Spleen (tissue), 11 donors: ENCODE results near the gene ACBD6. TPM values are rescaled to one million over a fixed set of nuclear protein-coding genes. Genes with fewer than 3 reads are reported as not detected.
A peak's percentile ranks its signal among the peaks of the same experiment; 100 is the strongest.

Source experiments
- DNase-seq: peaks from one replicate; pipeline ENCODE4 v3.0.0-alpha.2; 2020
- H3K27ac ChIP-seq, 8 donors: fragments of 200-600 bp; sonication (generic) in 7 of 8; 1 replicate in 4 of 8; 2 replicates in 4 of 8; pipeline versions ENCODE4 v1.5.0 to v1.8.0; 2016 to 2021; ENCODE audit warnings: inconsistent platforms in 4 of 8, mild to moderate bottlenecking in 4 of 8, moderate library complexity in 1 of 8
- H3K27me3 ChIP-seq, 7 donors: fragments of 200-600 bp; sonication (generic) in 6 of 7; replicated peaks in 1 of 7; 1 replicate in 4 of 7; 2 replicates in 3 of 7; pipeline versions ENCODE4 v1.5.0 to v1.8.0; 2016 to 2021; ENCODE audit warnings: inconsistent platforms in 3 of 7, mild to moderate bottlenecking in 1 of 7
- H3K36me3 ChIP-seq, 6 donors: fragments of 200-600 bp; sonication (generic) in 5 of 6; 1 replicate in 4 of 6; 2 replicates in 2 of 6; pipeline versions ENCODE4 v1.5.0 to v1.8.0; 2016 to 2021; ENCODE audit warnings: inconsistent platforms in 2 of 6
- H3K4me1 ChIP-seq, 6 donors: fragments of 200-600 bp; sonication (generic) in 5 of 6; 1 replicate in 3 of 6; 2 replicates in 3 of 6; pipeline versions ENCODE4 v1.5.0 to v1.8.0; 2016 to 2021; ENCODE audit warnings: inconsistent platforms in 3 of 6
- H3K4me3 ChIP-seq, 8 donors: fragments of 200-600 bp; sonication (generic) in 7 of 8; 1 replicate in 4 of 8; 2 replicates in 4 of 8; pipeline versions ENCODE4 v1.5.0 to v1.8.0; 2016 to 2021; ENCODE audit warnings: inconsistent platforms in 4 of 8, mild to moderate bottlenecking in 4 of 8, moderate library complexity in 2 of 8
- H3K9me3 ChIP-seq, 8 donors: fragments of 200-600 bp; sonication (generic) in 7 of 8; 1 replicate in 4 of 8; 2 replicates in 4 of 8; pipeline versions ENCODE4 v1.5.0 to v1.8.0; 2016 to 2021; ENCODE audit warnings: inconsistent platforms in 4 of 8
- POLR2A ChIP-seq, 3 donors: fragments of 450-650 bp; IDR thresholded peaks; one replicate each; pipeline ENCODE4 v1.5.1; 2017; ENCODE audit warnings: antibody characterized with exemption in 3 of 3, mild to moderate bottlenecking in 1 of 3
- POLR2AphosphoS5 ChIP-seq, 3 donors: sonication (generic); formaldehyde crosslinking; IDR thresholded peaks; one replicate each; pipeline ENCODE4 v1.5.1; 2017; ENCODE audit warnings: antibody characterized with exemption in 3 of 3
- WGBS, 5 donors: extraction: QIAGEN DNeasy Blood & Tissue Kit in 3 of 5; methylation state at CpG; one replicate each; pipeline versions ENCODE4 v1.1.5 to v1.1.7; 2013 to 2018; 5-methylcytosine and 5-hydroxymethylcytosine counted together
- intact Hi-C: fragments of 100-400 bp; cut with DNase I; formaldehyde crosslinking; loops from one replicate; pipeline ENCODE4 v1.15.0; 2023; ENCODE audit warnings: low total_unique reads
- polyA plus RNA-seq, 3 donors: library from polyadenylated mRNA; stranded (reverse); fragments of 200-250 nt; gene quantifications; one replicate each; pipeline ENCODE4 v1.2.1, GENCODE V29; 2013
- total RNA-seq, 7 donors: library from RNA; depleted of rRNA in 3 of 7; stranded (reverse); fragments of >200 nt in 3 of 7; fragmentation: NEBNext Ultra II Directional in 4 of 7; extraction: Animal tissue kit (Norgen Biotek cat#: 25700) in 4 of 7; gene quantifications; one replicate each; pipeline versions ENCODE4 v1.1.0 to v1.2.1, GENCODE V29; 2016 to 2021
- TF ChIP-seq, protein P1 (sequence below), 11 experiments: fragments of 200-600 bp in 7 of 11; fragments of 450-650 bp in 4 of 11; sonication (generic) in 4 of 11; IDR thresholded peaks in 8 of 11; conservative IDR thresholded peaks in 3 of 11; 1 replicate in 7 of 11; 2 replicates in 4 of 11; pipeline versions ENCODE4 v1.4.0 to v1.8.0; 2016 to 2021; ENCODE audit warnings: antibody characterized with exemption in 11 of 11, inconsistent platforms in 4 of 11, mild to moderate bottlenecking in 1 of 11
- donor health status: healthy with polysubstance abuse.
- donor health status: DM: no; HTN: no; CAD: no; lungs with moderate emphysema.
- donor health status: DM: no; HTN: no; CAD: no.
- donor health status: Bipolar disorder and iron deficiency.
- donor health status: healthy.
- donor health status: DM: no; HTN: no; CAD: no.
- donor health status: DM: yes; HTN: yes; CAD: no.

Gene ACBD6
- total and polyA plus RNA-seq, 10 donors: 27.2 to 62.9 (median 38.3) TPM

DNA sequence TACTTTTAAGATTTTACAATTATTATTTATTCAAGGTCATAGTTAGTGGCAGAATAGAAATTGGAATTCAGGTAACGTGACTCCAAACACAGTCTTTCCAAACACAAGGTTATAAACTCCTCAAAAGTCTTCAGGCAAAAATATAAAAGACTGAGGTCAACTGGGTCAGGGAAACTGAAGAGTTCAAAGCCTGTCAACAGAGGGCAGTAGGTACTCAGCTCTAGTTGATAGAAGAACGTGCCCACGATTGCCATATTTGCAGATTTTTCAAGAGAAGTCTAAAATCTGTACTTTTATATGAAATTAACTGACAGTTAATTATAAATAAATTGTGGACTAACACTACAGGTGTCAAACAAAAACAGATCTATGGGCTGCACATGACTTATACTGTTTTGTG lies 137.3 kb downstream of the ACBD6 start:
- Histone ChIP-seq H3K4me1 (peaks cover 0 to 24% (median 7%) of the 10 kb centered on the region in 6 donors), H3K36me3 (no peaks in the 10 kb centered on the region), H3K27me3 (no peaks in the 10 kb centered on the region), H3K9me3 (no peaks in the 10 kb centered on the region), H3K4me3 (no peak overlapping the region), H3K27ac (no peak overlapping the region)
- no peak for DNase-seq
- TF ChIP-seq, protein P1, sequence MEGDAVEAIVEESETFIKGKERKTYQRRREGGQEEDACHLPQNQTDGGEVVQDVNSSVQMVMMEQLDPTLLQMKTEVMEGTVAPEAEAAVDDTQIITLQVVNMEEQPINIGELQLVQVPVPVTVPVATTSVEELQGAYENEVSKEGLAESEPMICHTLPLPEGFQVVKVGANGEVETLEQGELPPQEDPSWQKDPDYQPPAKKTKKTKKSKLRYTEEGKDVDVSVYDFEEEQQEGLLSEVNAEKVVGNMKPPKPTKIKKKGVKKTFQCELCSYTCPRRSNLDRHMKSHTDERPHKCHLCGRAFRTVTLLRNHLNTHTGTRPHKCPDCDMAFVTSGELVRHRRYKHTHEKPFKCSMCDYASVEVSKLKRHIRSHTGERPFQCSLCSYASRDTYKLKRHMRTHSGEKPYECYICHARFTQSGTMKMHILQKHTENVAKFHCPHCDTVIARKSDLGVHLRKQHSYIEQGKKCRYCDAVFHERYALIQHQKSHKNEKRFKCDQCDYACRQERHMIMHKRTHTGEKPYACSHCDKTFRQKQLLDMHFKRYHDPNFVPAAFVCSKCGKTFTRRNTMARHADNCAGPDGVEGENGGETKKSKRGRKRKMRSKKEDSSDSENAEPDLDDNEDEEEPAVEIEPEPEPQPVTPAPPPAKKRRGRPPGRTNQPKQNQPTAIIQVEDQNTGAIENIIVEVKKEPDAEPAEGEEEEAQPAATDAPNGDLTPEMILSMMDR (IDR thresholded peaks at IDR 0.05 in 8 of 11, conservative IDR thresholded peaks at IDR 0.05 in 3 of 11): peak in 4 of 11 experiments; percentile 15 to 30 (median 22)
- TF ChIP-seq POLR2A (IDR thresholded peaks at IDR 0.05): no peak
- WGBS, 5 donors: 76 to 88% (median 86%) methylated on average over 3 of the region's 3 CpGs
- intact Hi-C loops: no loop called here

DNA sequence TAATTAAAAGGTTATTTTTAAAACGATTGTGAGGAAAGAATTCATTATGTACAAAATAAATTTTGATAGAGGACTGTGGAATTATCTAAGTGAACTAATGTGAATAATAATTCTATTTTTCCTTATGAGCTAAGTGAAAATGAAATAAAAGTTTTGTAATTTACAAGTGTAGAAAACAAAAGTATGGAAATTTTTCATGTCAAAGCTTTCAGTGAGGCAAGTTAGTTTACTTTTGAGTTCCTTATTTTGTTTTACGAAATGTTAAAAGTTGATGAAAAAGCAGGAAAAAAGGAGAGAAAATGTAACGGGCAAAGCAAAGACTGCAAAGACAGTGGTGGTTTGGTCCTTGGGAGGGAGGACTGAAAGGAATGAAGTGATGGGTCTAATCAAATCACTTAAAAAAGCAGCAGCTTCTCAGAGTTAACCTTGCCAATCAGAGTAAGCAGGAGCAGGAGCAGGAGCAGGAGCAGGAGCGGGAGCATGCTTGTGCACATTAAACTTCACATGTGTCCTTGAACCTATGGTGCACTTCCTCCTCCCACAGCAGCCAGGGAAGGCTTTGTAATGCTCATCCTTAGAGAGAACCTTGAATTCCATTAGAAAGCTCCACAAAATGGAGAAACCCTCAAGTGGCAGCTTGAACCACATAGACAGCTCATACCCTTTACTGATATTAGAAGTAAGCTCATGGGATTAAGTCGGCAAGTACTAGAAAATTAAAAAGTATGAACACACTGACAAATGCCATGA lies 139.0 kb downstream of the ACBD6 start:
- whole genome bisulfite sequencing, 5 donors: 72 to 80% (median 77%) methylated on average over 5 of the region's 5 CpGs
- intact Hi-C loops: no loop called here
- Histone ChIP-seq H3K4me1 (peaks cover 0 to 28% (median 7%) of the 10 kb centered on the region in 6 donors), H3K27ac (peak overlapping the region in 1 of 8 donors; percentile 17), H3K9me3 (no peaks in the 10 kb centered on the region), H3K36me3 (no peaks in the 10 kb centered on the region), H3K27me3 (no peaks in the 10 kb centered on the region), H3K4me3 (no peak overlapping the region)
- TF ChIP-seq POLR2A (IDR thresholded peaks at IDR 0.05): no peak
- TF ChIP-seq POLR2AphosphoS5 (IDR thresholded peaks at IDR 0.05): no peak
- TF ChIP-seq, protein P1 (IDR thresholded peaks at IDR 0.05 in 8 of 11, conservative IDR thresholded peaks at IDR 0.05 in 3 of 11): no peak
- no peak for DNase-seq

DNA sequence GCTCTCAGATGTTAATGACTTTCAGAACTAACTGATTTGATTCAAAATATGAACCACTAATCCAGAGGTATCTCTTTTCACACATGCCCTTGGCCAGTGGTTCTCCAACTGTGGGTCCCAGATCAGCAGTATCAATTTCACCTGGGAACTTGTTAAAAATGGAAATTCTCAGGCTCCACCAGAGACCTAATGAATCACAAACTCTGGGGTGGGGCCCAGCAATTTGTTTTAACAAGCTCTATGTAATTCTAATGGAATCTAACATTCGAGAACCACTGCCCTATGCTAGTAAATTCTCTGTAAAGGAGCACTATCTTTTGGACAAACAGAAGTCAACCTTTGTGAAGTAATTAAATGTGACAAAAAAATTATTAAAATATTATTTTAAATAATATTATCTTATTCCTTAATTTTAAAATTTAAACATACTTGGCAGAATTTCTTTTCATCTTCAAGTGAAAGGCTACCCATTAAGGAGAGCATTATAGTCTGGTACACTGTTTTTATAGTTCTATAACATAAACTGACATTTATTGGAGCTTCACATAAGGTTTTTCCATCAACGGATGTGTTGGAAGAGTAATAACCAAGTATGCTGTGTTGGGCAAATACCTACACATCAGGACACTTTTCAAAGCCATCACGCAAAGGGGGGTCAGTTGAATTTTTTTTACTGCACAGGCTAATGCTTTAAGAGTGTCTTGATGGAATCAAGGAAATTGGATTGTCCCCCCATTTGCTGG lies 141.9 kb downstream of the ACBD6 start:
- H3K27ac ChIP-seq: no peak overlapping the region
- no peak for DNase-seq
- 95 to 98% (median 96%) methylated on average over 3 of the region's 3 CpGs for WGBS, 5 donors
- H3K36me3 ChIP-seq: no peaks in the 10 kb centered on the region
- no peak overlapping the region for H3K4me3 ChIP-seq
- no peaks in the 10 kb centered on the region for H3K27me3 ChIP-seq
- H3K4me1 ChIP-seq: peaks cover 0 to 21% (median 8%) of the 10 kb centered on the region in 6 donors
- TF ChIP-seq POLR2AphosphoS5 (IDR thresholded peaks at IDR 0.05): no peak
- no peaks in the 10 kb centered on the region for H3K9me3 ChIP-seq
- intact Hi-C loops: no loop called here

DNA sequence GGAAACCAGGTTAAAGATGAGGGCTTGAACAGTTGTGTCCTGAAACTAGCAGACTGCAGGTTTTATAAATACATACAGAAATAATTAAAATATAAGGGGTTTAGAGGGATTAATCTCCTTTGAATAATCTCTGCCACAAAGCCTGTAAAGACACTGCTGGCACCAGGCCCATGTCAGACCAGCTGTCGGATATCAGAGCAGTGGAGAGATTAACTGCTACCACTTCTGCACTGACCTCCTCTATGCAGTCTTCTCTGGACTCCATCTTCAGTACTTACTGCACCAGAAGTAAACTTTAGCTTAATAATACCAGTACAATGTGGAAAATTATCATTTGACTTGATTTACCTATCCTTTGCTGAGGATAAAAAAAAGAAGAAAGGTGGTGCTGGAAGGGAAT lies 143.7 kb downstream of the ACBD6 start:
- no peak overlapping the region for H3K4me3 ChIP-seq
- no peak overlapping the region for H3K27ac ChIP-seq
- 56 to 82% (median 79%) methylated on average over 1 of the region's 1 CpG for WGBS, 5 donors
- no peaks in the 10 kb centered on the region for H3K27me3 ChIP-seq
- intact Hi-C loops: no loop called here
- TF ChIP-seq POLR2AphosphoS5 (IDR thresholded peaks at IDR 0.05): peak in 1 of 3 donors; percentile 12
- TF ChIP-seq, protein P1 (IDR thresholded peaks at IDR 0.05 in 8 of 11, conservative IDR thresholded peaks at IDR 0.05 in 3 of 11): no peak
- H3K4me1 ChIP-seq: peaks cover 0 to 16% (median 7%) of the 10 kb centered on the region in 6 donors
- DNase-seq: peak; percentile 25
- no peaks in the 10 kb centered on the region for H3K9me3 ChIP-seq
- no peaks in the 10 kb centered on the region for H3K36me3 ChIP-seq
